Heart left ventricle (tissue), 16 donors: ENCODE measurements around the gene DNAJC7. TPM values are rescaled to one million over a fixed set of nuclear protein-coding genes. Genes with fewer than 3 reads are reported as not detected.
"Not testable (repeated sequence)": the region's sequence is repeated elsewhere in the genome, so short reads cannot be mapped to it uniquely, and the experiment has no call there.

Experiments
- ATAC-seq, 4 donors: fragments of 200-7000 bp; cut with Tn5 transposase; one replicate each; pipeline ENCODE4 v1.9.1; 2020 to 2022; ENCODE audit warnings: moderate library complexity in 4 of 4, mild to moderate bottlenecking in 3 of 4, moderate number of reproducible peaks in 1 of 4
- DNase-seq, 5 donors: peaks; one replicate each; pipeline ENCODE4 v3.0.0-alpha.2; 2020
- H3K27ac ChIP-seq, 12 donors: fragments of 200-600 bp; sonication (generic) in 4 of 12; one replicate each; pipeline versions ENCODE4 v1.5.0 to v1.8.0; 2016 to 2022; ENCODE audit warnings: mild to moderate bottlenecking in 2 of 12
- H3K27me3 ChIP-seq, 9 donors: fragments of 200-600 bp; sonication (generic) in 2 of 9; one replicate each; pipeline versions ENCODE4 v1.5.1 to v1.8.0; 2016 to 2022; ENCODE audit warnings: mild to moderate bottlenecking in 3 of 9
- H3K36me3 ChIP-seq, 9 donors: fragments of 200-600 bp; sonication (generic) in 2 of 9; one replicate each; pipeline versions ENCODE4 v1.5.0 to v1.8.0; 2018 to 2022; ENCODE audit warnings: mild to moderate bottlenecking in 2 of 9
- H3K4me1 ChIP-seq, 12 donors: fragments of 200-600 bp; sonication (generic) in 4 of 12; one replicate each; pipeline versions ENCODE4 v1.5.0 to v1.8.0; 2016 to 2022; ENCODE audit warnings: mild to moderate bottlenecking in 3 of 12
- H3K4me3 ChIP-seq, 12 donors: fragments of 200-600 bp; sonication (generic) in 4 of 12; one replicate each; pipeline versions ENCODE4 v1.5.0 to v1.8.0; 2017 to 2022; ENCODE audit warnings: mild to moderate bottlenecking in 9 of 12, moderate library complexity in 4 of 12
- H3K9me3 ChIP-seq, 12 donors: fragments of 200-600 bp; sonication (generic) in 4 of 12; one replicate each; pipeline versions ENCODE4 v1.5.0 to v1.8.0; 2016 to 2022; ENCODE audit warnings: mild to moderate bottlenecking in 1 of 12
- POLR2A ChIP-seq, 2 donors: fragments of 450-650 bp; IDR thresholded peaks; one replicate each; pipeline ENCODE4 v1.6.1; 2017; ENCODE audit warnings: antibody characterized with exemption in 2 of 2, mild to moderate bottlenecking in 2 of 2, moderate library complexity in 2 of 2
- WGBS, 4 donors: extraction: QIAGEN DNeasy Blood & Tissue Kit in 2 of 4; methylation state at CpG; one replicate each; pipeline versions ENCODE4 v1.1.5 to v1.1.7; 2013 to 2018; 5-methylcytosine and 5-hydroxymethylcytosine counted together
- intact Hi-C, 10 donors: fragments of 100-400 bp; cut with DNase I; formaldehyde crosslinking; loops; one replicate each; pipeline versions ENCODE4 v1.11.1 to v1.14.2; 2022
- polyA plus RNA-seq, 2 donors: library from polyadenylated mRNA; stranded (reverse); fragments of 200-250 nt; gene quantifications; one replicate each; pipeline ENCODE4 v1.2.3, GENCODE V29; 2013
- total RNA-seq, 9 donors: library from RNA; depleted of rRNA in 2 of 9; stranded (reverse); fragments of >200 nt in 2 of 9; fragmentation: NEBNext Ultra II Directional in 3 of 9; extraction: Animal tissue kit (Norgen Biotek cat#: 25700) in 3 of 9; gene quantifications; one replicate each; pipeline versions ENCODE4 v1.1.0 to v1.2.4, GENCODE V29; 2016 to 2023
- TF ChIP-seq, protein P1 (sequence below), 12 donors: fragments of 200-600 bp; sonication (generic) in 4 of 12; IDR thresholded peaks; one replicate each; pipeline versions ENCODE4 v1.5.0 to v1.8.0; 2018 to 2022; ENCODE audit warnings: antibody characterized with exemption in 12 of 12, mild to moderate bottlenecking in 5 of 12
- donor health status: ischemic (EF 13 %, LVEDD 7.1; RV severe dilation, severe dysfunction).
- donor health status: healthy with polysubstance abuse.
- donor health status: DM: no; HTN: yes; CAD: no.
- donor health status: DM: no; HTN: no; CAD: no.
- donor health status: ischemic (EF 25% LVEDD 6.9; RV normal size, moderate dysfunction).
- donor health status: ischemic (EF 25% LVEDD 5.7; RV mildly dilated, moderate dysfunction).
- donor health status: healthy.
- donor health status: DM: yes; HTN: yes; CAD: no.
- donor health status: ischemic (EF 35%, LVEDD 5.7; RV mildly dilated, moderate dysfunction).
- donor health status: nonischemic (EF 11% LVEDD 7.7; RV severe dilation, severe dysfunction).
- donor health status: DM: yes; HTN: yes; CAD: no.
- donor health status: PGD.
- donor health status: ischemic (EF 29% LVEDD 5.4; RV normal size, mild dysfunction).
- donor health status: nonischemic (EF 23%, LVEDD 6.1; RV moderate dilation, normal function).

Gene DNAJC7
- total and polyA plus RNA-seq, 11 donors: 42.5 to 103 (median 74.7) TPM

DNA sequence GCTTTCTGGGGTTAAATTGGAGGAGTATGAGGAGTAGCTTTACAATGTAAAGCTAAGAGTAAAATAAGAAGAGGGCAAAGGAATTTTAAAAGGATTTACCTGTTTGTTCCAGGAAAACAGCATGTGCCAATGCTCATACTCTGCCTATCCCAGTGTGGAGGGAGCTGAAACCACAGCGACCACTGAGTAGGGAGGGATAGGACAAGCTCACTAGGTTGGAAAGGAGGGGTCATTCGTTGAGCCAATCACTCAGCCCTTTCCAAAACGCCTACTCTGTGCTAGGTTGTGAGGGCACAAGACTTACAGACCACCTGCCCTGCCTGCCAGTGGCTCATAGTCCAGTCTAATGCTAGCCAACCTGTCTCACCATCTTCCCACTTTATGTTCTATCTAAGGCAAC, 1.1 kb upstream of the DNAJC7 start:
- Histone ChIP-seq H3K36me3 (peaks cover 0 to 28% (median 19%) of the 10 kb centered on the region in 9 donors), H3K27ac (peak overlapping the region in 10 of 12 donors; percentile 88 to 97 (median 96)), H3K27me3 (no peaks in the 10 kb centered on the region), H3K4me3 (peak overlapping the region in 10 of 12 donors; percentile 75 to 99 (median 88)), H3K4me1 (peaks cover 6 to 71% (median 50%) of the 10 kb centered on the region in 12 donors), H3K9me3 (no peaks in the 10 kb centered on the region)
- no peak for DNase-seq
- WGBS, 4 donors: 31 to 45% (median 35%) methylated on average over 3 of the region's 3 CpGs
- no peak for ATAC-seq
- TF ChIP-seq, protein P1, sequence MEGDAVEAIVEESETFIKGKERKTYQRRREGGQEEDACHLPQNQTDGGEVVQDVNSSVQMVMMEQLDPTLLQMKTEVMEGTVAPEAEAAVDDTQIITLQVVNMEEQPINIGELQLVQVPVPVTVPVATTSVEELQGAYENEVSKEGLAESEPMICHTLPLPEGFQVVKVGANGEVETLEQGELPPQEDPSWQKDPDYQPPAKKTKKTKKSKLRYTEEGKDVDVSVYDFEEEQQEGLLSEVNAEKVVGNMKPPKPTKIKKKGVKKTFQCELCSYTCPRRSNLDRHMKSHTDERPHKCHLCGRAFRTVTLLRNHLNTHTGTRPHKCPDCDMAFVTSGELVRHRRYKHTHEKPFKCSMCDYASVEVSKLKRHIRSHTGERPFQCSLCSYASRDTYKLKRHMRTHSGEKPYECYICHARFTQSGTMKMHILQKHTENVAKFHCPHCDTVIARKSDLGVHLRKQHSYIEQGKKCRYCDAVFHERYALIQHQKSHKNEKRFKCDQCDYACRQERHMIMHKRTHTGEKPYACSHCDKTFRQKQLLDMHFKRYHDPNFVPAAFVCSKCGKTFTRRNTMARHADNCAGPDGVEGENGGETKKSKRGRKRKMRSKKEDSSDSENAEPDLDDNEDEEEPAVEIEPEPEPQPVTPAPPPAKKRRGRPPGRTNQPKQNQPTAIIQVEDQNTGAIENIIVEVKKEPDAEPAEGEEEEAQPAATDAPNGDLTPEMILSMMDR (IDR thresholded peaks at IDR 0.05): no peak
- TF ChIP-seq POLR2A (IDR thresholded peaks at IDR 0.05): no peak
- intact Hi-C loops: loop anchor here in 6 of 10 donors (5.0 kb wide), 1 partner anchor 51 kb away; the partner anchor contains the start of gene CNP (in 6 of the 6)

DNA sequence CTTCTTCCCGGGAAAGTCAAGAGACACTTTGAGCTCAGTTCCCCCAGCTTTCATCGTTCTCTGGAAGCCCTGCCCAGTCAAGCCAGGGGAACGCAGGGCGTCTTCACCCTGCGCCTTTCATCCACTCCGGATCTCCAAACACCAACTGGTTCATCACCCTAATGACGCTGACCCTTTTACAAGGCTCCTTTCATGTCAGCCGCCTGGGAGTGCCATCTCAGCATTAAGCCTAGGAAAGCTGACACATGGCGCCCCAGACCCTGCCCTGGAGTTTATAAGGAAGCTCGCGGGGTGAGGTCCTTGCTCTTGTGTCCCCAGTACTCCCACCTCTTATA, 594 bp upstream of the DNAJC7 start:
- 3 to 9% (median 6%) methylated on average over 11 of the region's 11 CpGs for whole genome bisulfite sequencing, 4 donors

DNA sequence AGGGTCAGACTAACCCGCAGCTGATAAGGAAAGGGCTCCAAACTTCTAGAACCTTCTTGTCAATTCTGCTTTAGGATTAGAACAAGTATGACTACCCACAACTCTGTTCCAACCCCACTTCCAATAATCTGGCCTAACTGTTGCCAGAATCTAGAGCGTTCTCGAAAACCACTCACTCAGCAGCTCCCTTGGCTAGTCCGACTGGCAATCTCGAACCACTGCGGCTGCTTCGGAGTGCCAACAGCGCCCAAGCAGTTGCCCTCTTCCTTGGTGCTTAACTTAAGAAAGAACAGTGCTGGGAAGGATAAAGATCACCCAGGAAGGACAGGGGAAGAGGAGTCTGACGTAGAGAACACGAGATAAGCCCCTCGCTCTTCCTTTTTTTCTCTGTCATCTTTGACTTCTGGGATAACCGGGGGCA, 818 bp downstream of the DNAJC7 start:
- H3K27me3 ChIP-seq: no peaks in the 10 kb centered on the region
- intact Hi-C loops: loop anchor here in 7 of 10 donors (2.0 to 5.0 kb wide), 2 partner anchors 49 to 50 kb away; partner anchors contain the start of gene CNP (in 7 of the 7)
- no peak for TF ChIP-seq POLR2A (IDR thresholded peaks at IDR 0.05)
- TF ChIP-seq, protein P1 (IDR thresholded peaks at IDR 0.05): no peak
- H3K9me3 ChIP-seq: no peaks in the 10 kb centered on the region
- WGBS, 4 donors: 2 to 3% (median 2%) methylated on average over 12 of the region's 12 CpGs
- peaks cover 0 to 9% (median 0%) of the 10 kb centered on the region in 9 donors for H3K36me3 ChIP-seq
- DNase-seq: no peak
- peak overlapping the region; percentile 64 to 99 (median 88) for H3K4me3 ChIP-seq
- no peak for ATAC-seq
- peaks cover 6 to 76% (median 60%) of the 10 kb centered on the region in 12 donors for H3K4me1 ChIP-seq
- H3K27ac ChIP-seq: peak overlapping the region; percentile 74 to 97 (median 94)

More for the DNA sequence above, 594 bp upstream of the DNAJC7 start:
- Histone ChIP-seq H3K27me3 (no peaks in the 10 kb centered on the region), H3K4me3 (peak overlapping the region; percentile 64 to 99 (median 88)), H3K27ac (peak overlapping the region; percentile 74 to 97 (median 94)), H3K36me3 (peaks cover 0 to 23% (median 14%) of the 10 kb centered on the region in 9 donors), H3K4me1 (peaks cover 6 to 71% (median 54%) of the 10 kb centered on the region in 12 donors), H3K9me3 (no peaks in the 10 kb centered on the region)
- DNase-seq: no peak
- TF ChIP-seq POLR2A (IDR thresholded peaks at IDR 0.05): no peak
- TF ChIP-seq, protein P1 (IDR thresholded peaks at IDR 0.05): no peak
- no peak for ATAC-seq
- intact Hi-C loops: loop anchor here in 7 of 10 donors (2.0 to 5.0 kb wide), 2 partner anchors 51 kb away; partner anchors contain the start of gene CNP (in 7 of the 7)

DNA sequence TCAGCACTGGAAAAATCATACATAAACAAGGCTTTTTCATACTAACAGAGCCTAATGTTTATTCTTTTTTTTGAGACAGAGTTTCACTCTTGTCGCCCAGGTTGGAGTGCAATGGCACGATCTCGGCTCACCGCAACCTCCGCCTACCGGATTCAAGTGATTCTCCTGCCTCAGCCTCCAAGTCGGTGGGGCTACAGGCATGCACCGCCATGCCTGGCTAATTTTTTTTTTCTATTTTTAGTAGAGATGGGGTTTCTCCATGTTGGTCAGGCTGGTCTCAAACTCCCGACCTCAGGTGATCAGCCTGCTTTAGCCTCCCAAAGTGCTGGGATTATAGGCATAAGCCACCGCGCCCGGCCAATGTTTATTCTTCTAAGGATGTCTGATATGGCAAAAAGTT, 3.5 kb downstream of the DNAJC7 start:
- peak overlapping the region in 2 of 12 donors; percentile 26 to 38 for H3K27ac ChIP-seq
- H3K9me3 ChIP-seq, ATAC-seq, DNase-seq, H3K27me3 ChIP-seq, H3K4me3 ChIP-seq: not testable (repeated sequence)
- peaks cover 6 to 83% (median 64%) of the 10 kb centered on the region in 12 donors for H3K4me1 ChIP-seq
- 93 to 94% (median 93%) methylated on average over 12 of the region's 12 CpGs for WGBS, 4 donors
- intact Hi-C loops: loop anchor here in 1 of 10 donors (5.0 kb wide), 1 partner anchor 46 kb away; the partner anchor contains the start of gene CNP
- peaks cover 0 to 13% (median 0%) of the 10 kb centered on the region in 9 donors for H3K36me3 ChIP-seq

DNA sequence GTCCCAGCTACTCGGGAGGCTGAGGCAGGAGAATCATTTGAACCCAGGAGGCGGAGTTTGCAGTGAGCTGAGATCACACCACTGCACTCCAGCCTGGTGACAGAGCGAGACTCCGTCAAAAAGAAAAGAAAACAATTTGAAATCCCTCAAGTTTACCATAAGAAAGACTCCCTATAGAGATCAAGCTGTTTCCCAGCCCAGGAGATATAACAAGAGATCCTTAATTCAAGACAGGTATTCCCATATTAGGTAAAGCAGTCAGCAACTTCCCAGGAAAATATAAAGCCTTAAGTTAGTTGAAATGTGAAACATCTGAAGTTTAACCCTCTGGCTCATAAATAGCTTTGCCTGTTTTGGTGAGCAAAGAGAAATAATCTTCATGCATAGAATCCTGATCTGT, 4.9 kb downstream of the DNAJC7 start:
- intact Hi-C loops: loop anchor here in 1 of 10 donors (5.0 kb wide), 1 partner anchor 45 kb away; the partner anchor contains the start of gene CNP
- H3K27me3 ChIP-seq, ATAC-seq, H3K27ac ChIP-seq, H3K4me3 ChIP-seq, H3K9me3 ChIP-seq, DNase-seq: not testable (repeated sequence)
- Histone ChIP-seq H3K36me3 (peaks cover 0 to 22% (median 0%) of the 10 kb centered on the region in 9 donors), H3K4me1 (peaks cover 6 to 89% (median 64%) of the 10 kb centered on the region in 12 donors)
- 81 to 86% (median 83%) methylated on average over 4 of the region's 4 CpGs for WGBS, 4 donors
